Retinal pigment epithelial cell (primary cell): Measurements from ENCODE around the gene CNTNAP2.

Experiments
- DNase-seq: peaks from one replicate; pipeline ENCODE4 v3.0.0-alpha.2; 2010; ENCODE audit warnings: low read depth
- H3K4me3 ChIP-seq: 2 replicates; pipeline ENCODE4 v1.5.1; 2011; ENCODE audit warnings: mild to moderate bottlenecking, low read length, control low read depth, moderate library complexity
- TF ChIP-seq, protein P1 (sequence below): conservative IDR thresholded peaks from 2 replicates; pipeline ENCODE4 v1.5.1; 2011; ENCODE audit warnings: low read depth, low read length, control low read depth, inconsistent platforms

CNTNAP2 gene

DNA sequence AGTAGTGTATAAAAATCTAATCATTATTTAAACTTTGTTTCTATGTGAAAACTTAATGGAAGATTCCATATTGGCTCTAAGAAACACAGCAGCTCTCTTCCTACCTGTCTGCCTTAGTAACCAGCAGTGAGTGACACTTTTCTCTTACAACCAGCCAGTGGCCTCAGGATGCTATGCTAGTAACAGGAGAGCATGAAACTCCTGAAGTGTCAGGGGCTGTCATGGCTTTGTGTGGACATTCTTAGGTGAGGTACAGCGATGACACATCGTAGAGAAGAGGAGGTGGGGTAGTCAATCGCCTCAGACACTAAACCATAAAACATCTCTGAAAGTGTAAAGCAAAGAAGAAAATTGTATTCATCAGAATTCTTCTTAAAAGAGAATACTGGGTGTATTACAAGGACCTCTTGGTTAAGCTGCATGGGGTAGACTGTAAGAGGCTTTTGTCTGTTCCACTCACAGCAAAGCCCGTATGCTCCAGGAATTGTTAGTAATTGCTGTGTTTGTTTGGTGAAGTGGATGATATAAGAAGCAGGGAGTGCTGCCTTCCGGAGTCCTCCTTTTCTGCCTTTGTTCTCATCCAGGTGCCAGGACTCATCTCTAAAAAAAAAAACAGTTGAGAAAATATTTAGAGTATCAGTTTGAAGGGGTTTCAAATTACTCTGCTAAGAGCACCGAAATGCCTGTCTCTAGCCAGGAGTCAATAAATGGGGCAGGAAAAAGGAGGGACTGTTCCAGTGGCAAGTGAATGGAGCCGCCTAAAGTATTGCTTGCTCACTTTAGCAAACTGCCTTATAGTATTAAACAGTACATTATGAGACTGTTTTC is 518.8 kb downstream of the CNTNAP2 start:
- TF ChIP-seq, protein P1, sequence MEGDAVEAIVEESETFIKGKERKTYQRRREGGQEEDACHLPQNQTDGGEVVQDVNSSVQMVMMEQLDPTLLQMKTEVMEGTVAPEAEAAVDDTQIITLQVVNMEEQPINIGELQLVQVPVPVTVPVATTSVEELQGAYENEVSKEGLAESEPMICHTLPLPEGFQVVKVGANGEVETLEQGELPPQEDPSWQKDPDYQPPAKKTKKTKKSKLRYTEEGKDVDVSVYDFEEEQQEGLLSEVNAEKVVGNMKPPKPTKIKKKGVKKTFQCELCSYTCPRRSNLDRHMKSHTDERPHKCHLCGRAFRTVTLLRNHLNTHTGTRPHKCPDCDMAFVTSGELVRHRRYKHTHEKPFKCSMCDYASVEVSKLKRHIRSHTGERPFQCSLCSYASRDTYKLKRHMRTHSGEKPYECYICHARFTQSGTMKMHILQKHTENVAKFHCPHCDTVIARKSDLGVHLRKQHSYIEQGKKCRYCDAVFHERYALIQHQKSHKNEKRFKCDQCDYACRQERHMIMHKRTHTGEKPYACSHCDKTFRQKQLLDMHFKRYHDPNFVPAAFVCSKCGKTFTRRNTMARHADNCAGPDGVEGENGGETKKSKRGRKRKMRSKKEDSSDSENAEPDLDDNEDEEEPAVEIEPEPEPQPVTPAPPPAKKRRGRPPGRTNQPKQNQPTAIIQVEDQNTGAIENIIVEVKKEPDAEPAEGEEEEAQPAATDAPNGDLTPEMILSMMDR: no peak
- no peak overlapping the region for H3K4me3 ChIP-seq
- DNase-seq: no peak

GRCh38 chr7:146636033-146636356 is 519.4 kb downstream of the CNTNAP2 start:
- no peak for DNase-seq
- TF ChIP-seq, protein P1: no peak
- no peak overlapping the region for H3K4me3 ChIP-seq

GRCh38 chr7:146636581-146636980 is 520.0 kb downstream of the CNTNAP2 start:
- no peak overlapping the region for H3K4me3 ChIP-seq
- TF ChIP-seq, protein P1: no peak
- no peak for DNase-seq

DNA sequence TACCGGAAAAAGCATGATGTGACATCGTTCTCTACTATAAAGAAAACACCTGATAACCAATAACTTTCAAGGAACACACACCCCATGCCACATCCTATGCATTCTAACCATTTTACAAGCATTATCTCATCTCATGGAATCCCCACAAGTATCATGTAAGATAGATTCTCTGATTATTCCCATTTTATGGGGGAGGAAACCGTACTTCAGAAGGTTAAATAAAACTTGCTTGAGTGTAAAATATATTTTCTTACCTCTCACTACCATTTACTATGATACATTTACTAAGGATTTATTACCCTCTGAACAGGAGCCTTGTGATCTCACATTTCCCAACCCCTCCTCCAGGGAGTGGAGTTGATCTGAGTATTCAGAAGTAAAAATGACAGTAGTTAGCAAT is 522.7 kb downstream of the CNTNAP2 start:
- no peak overlapping the region for H3K4me3 ChIP-seq
- TF ChIP-seq, protein P1: no peak
- DNase-seq: no peak

DNA sequence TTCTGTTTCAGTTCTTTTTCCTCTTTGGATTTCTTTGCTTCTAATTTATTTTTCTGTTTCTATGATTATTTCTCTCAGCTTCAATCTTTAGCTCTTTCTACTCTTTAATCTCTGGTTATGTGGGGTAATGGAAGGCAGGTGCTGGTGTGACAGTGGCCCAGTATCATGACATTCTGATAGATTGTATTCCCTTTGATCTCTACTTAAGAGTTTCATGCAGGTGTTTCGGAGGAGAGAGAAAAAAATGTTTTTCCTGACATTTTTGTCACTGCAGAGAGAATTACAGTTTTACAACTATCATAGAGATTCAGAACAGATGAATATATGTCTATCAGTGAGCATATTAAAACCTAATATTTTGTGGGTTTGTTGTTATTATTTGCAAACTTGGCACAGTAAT is 524.9 kb downstream of the CNTNAP2 start:
- H3K4me3 ChIP-seq: no peak overlapping the region
- TF ChIP-seq, protein P1: no peak
- DNase-seq: no peak

DNA sequence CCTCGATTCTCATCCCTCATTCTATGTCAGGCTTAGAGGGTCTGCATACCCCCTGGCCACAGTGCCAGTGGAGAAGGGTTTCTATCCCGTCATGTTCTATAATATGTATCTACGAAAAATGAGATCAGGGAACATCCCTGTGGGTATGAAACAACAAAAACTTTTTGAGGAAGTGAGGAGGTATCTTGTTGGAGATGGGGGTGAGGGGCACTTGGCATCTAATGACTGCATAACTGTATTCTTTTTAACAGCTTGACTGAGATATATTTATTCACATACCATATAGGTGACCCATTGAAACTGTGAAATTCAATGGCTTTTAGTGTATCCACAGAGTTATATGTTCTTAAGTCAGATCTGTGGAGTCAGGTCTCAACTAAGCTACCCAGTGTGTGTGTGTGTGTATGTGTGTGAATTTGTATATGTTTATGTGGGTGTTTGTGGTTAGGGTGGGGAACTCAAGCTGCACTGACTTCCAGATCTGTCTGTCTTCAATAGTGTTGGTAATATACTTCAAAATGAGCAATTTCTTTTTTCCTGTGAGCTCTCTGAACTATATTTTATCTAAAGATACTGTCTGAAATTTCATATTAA is 528.9 kb downstream of the CNTNAP2 start:
- DNase-seq: no peak
- no peak overlapping the region for H3K4me3 ChIP-seq
- TF ChIP-seq, protein P1: no peak

- no peak for DNase-seq
- TF ChIP-seq, protein P1: no peak
- no peak overlapping the region for H3K4me3 ChIP-seq
Measured at GRCh38 chr7:146647445-146647844, 530.8 kb downstream of the CNTNAP2 start.
